Bronchial epithelial cell (primary cell): ENCODE data around the gene RBBP8NL. TPM values are rescaled to one million over a fixed set of nuclear protein-coding genes. Genes with fewer than 3 reads are reported as not detected.

Experiments used
- DNase-seq: peaks from one replicate; pipeline ENCODE4 v3.0.0-alpha.2; 2010; ENCODE audit warnings: low read depth
- FAIRE-seq: peaks from 2 replicates; lab custom pipeline; 2011; peaks lifted over from hg19 to GRCh38; lab: Jason Lieb, UNC
- H3K27me3 ChIP-seq: 2 replicates; pipeline ENCODE4 v1.5.1; 2011; ENCODE audit warnings: low read length; ENCODE audit not compliant: control insufficient read depth, insufficient read depth
- H3K36me3 ChIP-seq: 2 replicates; pipeline ENCODE4 v1.5.1; 2011; ENCODE audit warnings: low read length; ENCODE audit not compliant: control insufficient read depth, insufficient read depth
- H3K4me3 ChIP-seq: 2 replicates; pipeline ENCODE4 v1.5.1; 2011; ENCODE audit warnings: mild to moderate bottlenecking, low read depth, low read length, control low read depth
- total RNA-seq: library from RNA; depleted of rRNA; stranded (reverse); fragments of >200 nt; gene quantifications from 2 replicates; pipeline ENCODE4 v1.2.1, GENCODE V29; 2014
- TF ChIP-seq, protein P1 (sequence below): IDR thresholded peaks from 2 replicates; pipeline ENCODE4 v1.5.1; 2011; ENCODE audit warnings: mild to moderate bottlenecking, moderate library complexity, low read length, control low read depth, inconsistent platforms; ENCODE audit not compliant: insufficient read depth, severe bottlenecking

Gene RBBP8NL
- total RNA-seq, 1 donor from 2014 or later = under 0.01 TPM

- TF ChIP-seq, protein P1, sequence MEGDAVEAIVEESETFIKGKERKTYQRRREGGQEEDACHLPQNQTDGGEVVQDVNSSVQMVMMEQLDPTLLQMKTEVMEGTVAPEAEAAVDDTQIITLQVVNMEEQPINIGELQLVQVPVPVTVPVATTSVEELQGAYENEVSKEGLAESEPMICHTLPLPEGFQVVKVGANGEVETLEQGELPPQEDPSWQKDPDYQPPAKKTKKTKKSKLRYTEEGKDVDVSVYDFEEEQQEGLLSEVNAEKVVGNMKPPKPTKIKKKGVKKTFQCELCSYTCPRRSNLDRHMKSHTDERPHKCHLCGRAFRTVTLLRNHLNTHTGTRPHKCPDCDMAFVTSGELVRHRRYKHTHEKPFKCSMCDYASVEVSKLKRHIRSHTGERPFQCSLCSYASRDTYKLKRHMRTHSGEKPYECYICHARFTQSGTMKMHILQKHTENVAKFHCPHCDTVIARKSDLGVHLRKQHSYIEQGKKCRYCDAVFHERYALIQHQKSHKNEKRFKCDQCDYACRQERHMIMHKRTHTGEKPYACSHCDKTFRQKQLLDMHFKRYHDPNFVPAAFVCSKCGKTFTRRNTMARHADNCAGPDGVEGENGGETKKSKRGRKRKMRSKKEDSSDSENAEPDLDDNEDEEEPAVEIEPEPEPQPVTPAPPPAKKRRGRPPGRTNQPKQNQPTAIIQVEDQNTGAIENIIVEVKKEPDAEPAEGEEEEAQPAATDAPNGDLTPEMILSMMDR = no peak
- FAIRE-seq (no peak), DNase-seq (no peak)
- no peak overlapping the region for H3K4me3 ChIP-seq
- no peaks in the 10 kb centered on the region for H3K36me3 ChIP-seq
- peaks cover 2% of the 10 kb centered on the region for H3K27me3 ChIP-seq
These were observed 1.9 kb downstream of the RBBP8NL start for GRCh38 chr20:62425281-62426058.

DNA sequence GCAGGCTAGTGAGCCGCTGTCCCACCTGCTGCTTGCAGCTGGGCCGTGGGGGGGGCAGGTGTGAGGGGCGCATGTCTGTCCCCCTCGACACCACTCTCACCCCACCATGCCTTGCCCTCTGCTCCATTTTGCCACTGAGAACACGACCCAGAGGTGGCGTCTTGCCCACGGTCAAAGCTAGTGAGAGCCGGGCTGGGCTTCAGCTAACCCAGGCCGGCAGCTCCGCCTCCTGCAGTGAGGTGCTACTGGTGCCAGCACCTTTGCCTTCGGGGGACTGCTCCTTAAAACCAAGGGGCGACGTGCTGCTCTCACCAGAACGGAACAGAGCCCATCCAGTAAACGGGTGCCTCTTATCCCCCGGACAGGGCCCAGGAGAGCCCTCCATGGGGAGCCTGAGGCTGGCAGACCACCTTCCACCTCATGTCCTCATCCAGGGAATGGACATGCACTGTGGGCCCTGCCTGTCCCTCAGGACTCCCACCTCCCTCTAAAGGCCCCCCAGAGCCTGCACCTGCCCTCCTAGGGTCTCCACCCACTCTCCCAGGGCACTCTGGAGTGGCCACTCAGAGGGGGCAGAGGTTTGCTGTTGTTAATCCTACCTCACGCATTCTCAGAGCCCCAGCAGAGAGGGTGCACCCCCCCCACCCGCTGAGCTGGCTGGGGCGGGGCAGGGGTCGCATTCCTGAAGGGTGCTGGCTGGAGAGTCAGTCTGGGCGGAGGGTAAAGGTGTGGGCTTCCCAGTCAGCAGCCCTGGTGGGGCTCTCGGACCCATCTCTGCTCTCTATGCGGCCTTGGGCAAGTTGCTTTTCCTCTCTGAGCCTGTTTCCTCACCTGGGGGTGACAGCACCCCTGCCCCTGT, 2.9 kb downstream of the RBBP8NL start:
- DNase-seq = no peak
- peaks cover 2% of the 10 kb centered on the region for H3K27me3 ChIP-seq
- TF ChIP-seq, protein P1 = no peak
- FAIRE-seq = no peak
- H3K4me3 ChIP-seq = no peak overlapping the region
- no peaks in the 10 kb centered on the region for H3K36me3 ChIP-seq

DNA sequence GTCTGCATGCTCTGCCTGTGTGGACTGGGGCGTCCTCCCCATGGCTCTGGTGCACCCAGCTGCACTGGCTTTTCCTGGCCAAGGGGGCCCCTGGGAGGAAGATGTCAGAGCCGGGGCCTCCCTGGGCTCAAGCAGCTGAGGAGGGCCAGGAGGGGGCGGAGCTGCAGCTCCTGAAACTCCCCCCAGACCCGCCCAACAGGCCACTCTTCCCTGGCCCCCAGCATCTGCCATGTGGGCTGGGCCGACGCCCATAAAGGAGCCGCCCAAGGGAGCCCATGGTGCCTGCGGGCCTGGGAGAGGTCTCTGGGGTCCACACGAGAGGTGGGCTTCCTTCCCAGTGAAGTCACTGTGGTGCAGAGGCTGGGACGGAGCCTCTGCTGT, 4.0 kb downstream of the RBBP8NL start:
- Histone ChIP-seq H3K27me3 (peaks cover 2% of the 10 kb centered on the region), H3K4me3 (no peak overlapping the region), H3K36me3 (no peaks in the 10 kb centered on the region)
- FAIRE-seq (no peak), DNase-seq (no peak)
- TF ChIP-seq, protein P1 = no peak

DNA sequence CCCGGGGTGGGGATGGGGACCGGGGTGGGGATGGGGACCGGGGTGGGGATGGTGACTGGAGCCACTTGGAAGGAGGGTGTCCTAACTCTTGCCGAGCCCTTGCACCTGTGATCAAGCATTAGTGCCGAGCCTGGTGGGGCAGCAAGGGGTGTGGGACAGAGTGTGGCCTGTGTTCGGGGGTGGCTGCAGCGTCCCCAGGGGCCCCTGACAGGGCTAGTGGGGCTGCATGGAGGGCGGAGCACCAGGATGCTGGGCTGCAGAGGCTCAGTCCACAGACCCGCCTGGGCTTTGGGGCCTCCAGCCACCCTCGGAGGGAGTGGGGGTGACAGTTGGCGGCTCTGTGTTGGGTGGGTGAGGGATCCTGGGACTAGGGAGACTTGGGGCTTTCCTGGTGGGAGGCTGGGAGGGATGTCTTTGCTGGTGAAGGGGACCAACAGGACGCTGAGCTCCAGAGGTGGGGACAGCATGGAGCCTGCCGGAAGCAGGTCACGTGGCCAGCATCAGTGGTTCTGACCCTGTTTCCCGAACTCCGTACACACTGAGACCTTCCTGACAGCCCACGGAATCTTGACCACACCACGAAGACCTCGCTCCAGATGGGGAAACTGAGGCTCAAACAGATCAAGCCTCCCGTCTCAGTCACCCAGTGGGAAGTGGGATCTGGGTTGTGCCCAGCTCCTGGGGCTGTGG, 4.6 kb downstream of the RBBP8NL start:
- TF ChIP-seq, protein P1 = no peak
- FAIRE-seq = no peak

GRCh38 chr20:62421716-62421990, 5.7 kb downstream of the RBBP8NL start:
- H3K4me3 ChIP-seq = no peak overlapping the region
- peaks cover 2% of the 10 kb centered on the region for H3K27me3 ChIP-seq
- DNase-seq = no peak
- TF ChIP-seq, protein P1 = no peak
- H3K36me3 ChIP-seq = no peaks in the 10 kb centered on the region
- peak; percentile 99 for FAIRE-seq

More for the DNA sequence above, 4.6 kb downstream of the RBBP8NL start:
- no peak for DNase-seq
- Histone ChIP-seq H3K4me3 (no peak overlapping the region), H3K36me3 (no peaks in the 10 kb centered on the region), H3K27me3 (peaks cover 2% of the 10 kb centered on the region)
